NOMO-1 (cell line): ENCODE measurements around the gene TMEM26.
"Not testable (repeated sequence)": the region's sequence is repeated elsewhere in the genome, so short reads cannot be mapped to it uniquely, and the experiment has no call there.

Experiments used
- DNase-seq, 2 experiments: peaks; one replicate each; lab custom pipeline; 2025; ENCODE audit not compliant: unreplicated experiment in 2 of 2; lab: John Stamatoyannopoulos, UW

TMEM26 gene

DNA sequence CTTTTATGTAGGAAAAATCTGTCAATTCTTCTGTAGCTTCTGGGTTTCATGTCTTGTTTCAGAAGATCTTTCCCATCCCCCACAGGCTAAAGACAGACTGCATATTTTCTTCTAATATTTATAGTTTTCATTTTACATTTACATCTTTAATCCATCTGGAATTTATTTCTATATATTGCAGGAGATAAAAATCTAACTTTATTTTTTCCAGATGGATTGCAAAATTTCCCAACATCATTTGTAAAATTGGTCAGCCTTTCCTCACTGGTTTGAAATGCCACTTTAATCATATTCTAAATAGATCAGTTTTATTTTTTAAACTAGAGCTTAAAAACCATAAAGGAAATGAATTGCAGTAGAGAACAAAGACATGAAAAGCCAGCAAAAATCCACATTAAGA lies 46.9 kb downstream of the TMEM26 start:
- DNase-seq = no peak

DNA sequence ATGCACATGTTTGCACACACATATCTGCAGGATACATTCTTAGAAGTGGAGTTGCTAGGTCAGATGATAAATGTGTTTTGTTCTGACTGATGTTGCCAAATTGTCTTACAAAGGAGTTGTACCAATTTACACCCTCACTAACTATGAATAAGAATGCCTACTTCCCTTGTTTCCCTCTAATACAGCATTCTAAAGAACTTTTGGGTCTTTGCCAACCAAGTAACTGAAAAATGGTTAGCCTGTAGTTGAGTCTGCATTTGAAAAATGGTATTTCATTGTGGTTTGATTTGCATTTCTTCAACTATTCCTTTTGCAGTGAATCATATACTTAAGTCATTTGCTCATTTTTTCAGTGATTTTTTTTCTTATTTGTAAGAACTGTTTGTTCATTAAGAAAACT lies 48.4 kb downstream of the TMEM26 start:
- DNase-seq = no peak

DNA sequence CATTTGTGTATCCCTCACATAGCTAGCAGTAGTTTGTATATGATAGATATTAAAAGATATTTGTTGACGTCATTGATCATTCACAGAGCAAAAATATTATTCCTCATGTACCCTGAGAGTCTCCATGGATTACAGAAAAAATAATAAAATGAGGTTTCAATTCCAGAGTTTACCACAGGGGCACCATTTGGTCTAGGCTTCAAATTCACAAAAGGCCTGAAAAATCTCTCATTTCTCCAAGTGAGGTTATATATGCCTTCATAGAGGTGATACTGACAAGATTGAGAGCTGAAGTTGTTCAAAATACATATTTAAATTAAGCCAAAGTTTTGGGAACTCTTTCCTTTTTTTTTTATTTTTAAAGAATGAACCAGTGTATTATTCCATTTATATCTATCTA lies 52.7 kb downstream of the TMEM26 start:
- no peak for DNase-seq

DNA sequence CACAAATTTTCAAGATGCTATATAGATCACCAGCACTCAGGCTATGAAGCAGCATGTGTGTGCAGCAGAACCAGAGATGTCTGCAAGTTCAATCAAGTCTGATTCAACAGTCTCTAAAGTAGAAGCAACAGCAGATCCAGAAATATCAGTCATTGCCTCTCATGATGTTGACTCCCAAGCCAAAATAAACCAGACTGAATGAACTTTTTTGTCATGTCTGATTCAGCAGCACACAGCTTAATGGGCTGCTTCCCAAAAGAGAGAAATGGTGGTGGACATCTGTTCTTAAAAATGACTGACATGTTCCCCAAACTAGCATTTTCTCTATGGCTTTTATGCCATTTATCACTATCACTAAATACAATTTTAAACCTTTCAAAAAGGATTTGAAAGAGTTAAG lies 53.8 kb downstream of the TMEM26 start:
- DNase-seq = no peak

DNA sequence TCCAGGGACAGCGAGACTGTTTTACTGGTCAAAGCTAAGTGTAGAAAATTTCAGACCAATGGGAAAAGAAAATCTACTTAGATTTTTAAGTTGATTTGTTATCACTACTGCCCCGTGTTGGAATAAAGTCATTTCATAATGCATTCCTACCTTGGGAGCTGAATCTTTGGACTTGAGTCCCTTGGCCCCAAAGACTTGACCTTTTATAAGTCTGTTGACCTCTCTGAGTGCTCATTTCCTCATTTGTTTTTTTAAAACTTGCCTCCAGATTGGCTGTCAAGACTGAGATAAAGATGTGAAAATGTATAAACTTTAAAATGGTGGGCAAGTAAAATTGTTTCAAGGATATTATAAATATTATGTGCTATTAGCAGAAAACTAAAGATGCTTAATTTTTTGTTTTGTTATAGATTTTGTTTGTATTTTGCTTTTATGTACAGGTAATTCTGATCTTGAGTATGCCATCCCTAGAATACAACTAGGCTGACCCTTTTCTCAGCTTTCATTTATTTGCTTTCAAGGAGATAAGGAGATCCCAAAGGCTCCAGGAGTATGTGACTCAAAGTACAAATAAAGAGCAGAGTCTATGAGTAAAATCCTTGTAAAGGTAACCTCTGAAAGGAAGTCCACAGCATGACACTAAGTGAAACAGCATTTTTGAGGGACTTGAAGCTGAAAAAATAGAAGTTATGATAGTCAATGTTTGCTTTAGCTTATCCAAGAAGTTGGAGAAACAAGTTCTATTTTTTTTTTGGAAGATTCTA lies 54.6 kb downstream of the TMEM26 start:
- DNase-seq = no peak

DNA sequence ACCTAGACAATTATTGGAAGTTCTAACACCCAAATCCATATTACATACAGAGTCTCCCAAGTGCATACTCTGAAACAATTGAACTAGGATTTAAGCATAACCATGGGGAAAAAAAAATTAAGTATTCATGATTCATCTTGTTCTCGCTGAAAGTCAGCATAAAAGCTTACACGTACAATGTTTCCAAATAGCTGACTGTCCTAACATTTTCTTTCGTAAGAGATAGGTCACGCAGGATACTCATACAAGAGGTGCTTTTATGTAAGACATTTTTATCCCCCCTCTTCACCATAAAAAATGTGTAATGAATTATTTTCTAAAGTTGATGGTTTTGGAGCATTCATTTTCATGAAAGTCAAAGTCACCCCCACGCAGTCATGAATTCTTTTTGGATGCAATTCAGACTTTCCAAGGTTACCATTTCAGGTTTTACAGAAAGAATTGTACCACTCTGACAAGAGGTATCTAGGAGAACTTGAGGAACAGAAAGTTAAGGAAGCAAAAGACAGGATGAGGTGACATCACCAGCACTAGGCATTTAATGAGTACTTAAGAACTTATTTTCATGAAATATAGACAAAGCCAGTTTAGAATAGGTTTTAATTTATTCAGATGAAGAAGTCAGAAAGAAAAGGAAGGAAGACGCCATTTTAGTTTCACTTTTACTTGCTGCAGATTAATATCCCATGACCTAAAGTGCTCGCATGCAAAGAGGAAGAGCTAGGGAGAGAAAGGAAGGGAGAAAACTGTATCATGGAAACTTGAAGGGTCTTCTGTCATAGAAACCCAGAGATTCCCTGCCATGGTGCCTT lies 55.8 kb downstream of the TMEM26 start:
- DNase-seq = peak; percentile 11 to 79

DNA sequence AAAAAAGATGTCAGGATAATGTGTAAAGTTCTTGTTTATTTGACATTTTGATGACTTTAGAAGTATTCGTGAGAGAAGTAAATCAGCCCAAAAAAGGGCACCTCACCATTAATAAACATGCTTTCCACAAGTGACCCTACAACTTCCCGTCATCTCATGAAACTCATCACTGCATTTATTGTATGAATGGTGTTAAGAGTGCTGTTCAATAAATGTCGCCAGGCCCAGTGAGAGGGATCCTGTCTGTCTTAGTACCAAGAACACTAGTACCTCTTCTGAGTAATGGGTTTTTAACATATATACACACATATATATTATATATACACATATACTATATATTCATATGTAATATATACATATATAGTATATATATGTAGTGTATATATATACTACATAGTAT lies 61.9 kb downstream of the TMEM26 start:
- no peak for DNase-seq

DNA sequence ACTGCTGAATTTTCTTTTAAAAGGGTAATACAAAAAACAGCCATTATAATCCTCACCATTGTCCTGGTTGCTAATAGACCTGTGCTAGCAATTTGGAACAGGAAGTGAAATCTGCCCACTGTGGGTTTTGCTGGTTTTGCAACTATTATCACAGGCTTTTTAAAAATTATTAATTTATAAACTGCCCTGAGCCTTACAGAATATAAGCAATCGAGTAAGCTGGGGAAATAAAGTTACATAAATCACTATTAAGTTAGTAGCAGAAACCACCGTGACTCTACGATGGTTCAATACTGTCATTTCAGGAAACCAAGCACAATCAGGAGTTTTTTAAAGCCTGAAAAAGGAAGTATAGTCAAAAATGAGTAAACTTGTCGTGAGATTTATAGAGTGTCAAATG lies 62.3 kb downstream of the TMEM26 start:
- DNase-seq = peak; percentile 21 to 76

DNA sequence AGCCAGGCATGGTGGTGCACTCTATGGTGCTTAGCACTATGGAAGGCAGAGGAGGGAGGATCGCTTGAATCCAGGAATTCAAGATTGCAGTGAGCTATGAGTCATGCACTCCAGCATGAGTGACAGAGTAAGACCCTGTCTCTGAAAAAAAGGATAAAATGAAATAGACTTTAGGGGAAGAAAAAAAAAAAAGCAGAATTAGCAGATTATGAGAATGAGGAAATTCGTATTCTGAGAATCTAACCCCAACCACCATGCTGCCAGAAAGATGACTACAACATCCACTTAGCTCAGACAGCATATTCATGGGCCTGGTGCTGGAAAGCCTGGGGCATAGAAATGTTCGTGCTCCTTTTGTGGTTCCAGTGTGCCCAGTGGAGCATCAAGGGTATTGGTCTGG lies 63.3 kb downstream of the TMEM26 start:
- peak; percentile 40 to 53 for DNase-seq

DNA sequence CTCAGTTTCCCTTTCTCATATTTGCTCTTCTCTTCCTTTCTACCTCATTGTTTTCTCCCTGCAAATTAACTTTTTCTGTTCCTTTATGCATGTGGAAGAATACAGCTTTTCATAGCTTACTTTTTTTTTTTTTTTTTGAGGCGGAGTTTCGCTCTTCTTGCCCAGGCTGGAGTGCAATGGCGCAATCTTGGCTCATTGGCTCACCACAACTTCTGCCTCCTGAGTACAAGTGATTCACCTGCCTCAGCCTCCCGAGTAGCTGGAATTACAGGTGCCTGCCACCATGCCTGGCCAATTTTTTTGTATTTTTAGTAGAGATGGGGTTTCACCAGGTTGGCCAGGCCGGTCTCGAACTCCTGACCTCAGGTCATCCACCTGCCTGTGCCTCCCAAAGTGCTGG lies 64.2 kb downstream of the TMEM26 start:
- peak; percentile 16 to 33 for DNase-seq

DNA sequence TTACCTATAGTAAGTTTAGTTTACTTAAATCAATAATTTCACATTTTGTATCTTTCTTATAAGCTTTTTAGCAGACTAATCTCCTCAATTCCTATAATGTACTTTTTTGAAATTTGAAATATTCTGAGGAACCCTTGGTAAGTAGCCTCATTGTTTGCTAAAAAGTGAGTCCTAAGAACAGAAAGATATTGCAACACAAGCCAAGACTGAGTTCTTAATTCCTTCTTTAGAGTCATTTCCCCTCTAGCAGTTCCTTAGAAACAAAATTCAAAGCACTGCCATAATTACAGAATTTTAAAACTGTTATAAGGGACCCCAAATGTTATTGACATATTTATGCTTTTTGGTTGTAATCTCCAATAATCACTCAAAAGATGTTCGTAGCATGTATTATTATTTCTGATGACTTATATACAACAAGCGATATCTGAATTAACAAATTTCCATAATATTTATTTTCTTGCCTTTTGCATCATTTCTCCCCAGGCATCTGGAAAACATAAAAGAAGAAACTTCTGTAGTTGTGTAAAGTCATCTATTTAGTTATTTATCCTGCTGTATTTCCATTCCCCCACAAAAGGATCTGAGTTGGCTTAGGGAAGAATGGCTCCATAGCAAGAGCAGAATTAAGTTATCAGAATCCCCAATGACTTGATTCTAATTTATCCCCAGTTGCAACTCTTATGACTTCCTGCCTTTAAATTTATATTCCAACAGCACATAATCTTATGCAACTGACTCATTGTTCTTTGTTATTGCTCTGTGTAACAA lies 67.8 kb downstream of the TMEM26 start:
- peak; percentile 20 to 79 for DNase-seq

DNA sequence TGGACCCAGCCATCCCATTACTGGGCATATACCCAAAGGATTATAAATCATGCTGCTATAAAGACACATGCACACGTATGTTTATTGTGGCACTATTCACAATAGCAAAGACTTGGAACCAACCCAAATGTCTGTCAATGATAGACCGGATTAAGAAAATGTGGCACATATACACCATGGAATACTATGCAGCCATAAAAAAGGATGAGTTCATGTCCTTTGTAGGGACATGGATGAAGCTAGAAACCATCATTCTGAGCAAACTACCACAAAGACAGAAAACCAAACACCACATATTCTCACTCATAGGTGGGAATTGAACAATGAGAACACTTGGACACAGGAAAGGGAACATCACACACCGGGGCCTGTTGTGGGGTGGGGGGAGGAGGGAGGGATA lies 72.0 kb downstream of the TMEM26 start:
- not testable (repeated sequence) for DNase-seq

DNA sequence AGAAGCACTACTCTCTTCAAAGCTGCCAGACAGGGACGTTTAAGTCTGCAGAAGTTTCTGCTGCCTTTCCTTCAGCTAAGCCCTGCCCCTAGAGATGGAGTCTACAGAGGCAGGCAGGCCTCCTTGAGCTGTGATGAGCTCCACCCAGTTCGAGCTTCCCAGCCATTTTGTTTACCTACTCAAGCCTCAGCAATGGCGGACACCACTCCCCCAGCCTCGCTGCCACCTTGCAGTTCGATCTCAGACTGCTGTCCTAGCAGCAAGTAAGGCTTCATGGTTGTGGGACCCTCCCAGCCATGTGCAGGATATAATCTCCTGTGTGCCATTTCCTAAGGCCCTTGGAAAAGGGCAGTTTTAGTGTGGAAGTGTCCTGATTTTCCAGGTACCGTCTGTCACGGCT lies 74.3 kb downstream of the TMEM26 start:
- no peak for DNase-seq

DNA sequence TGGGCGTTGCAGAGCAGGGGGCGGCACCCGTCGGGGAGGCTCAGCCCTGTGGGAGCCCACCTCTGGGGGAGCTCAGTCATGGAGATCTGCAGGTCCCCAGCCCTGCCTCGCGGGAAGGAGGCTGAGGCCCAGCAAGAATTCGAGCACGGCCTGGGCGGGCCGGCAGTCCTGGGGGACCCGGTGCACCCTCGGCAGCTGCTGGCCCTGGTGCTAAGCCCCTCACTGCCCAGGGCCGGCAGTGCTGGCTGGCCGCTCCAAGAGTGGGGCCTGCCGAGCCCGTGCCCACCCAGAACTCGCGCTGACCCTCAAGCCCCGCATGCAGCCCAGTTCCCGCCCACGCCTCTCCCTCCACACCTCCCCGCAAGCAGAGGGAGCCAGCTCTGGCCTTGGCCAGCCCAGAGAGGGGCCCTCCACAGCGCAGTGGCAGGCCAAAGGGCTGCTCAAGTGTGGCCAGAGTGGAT lies 76.2 kb downstream of the TMEM26 start:
- DNase-seq = no peak

DNA sequence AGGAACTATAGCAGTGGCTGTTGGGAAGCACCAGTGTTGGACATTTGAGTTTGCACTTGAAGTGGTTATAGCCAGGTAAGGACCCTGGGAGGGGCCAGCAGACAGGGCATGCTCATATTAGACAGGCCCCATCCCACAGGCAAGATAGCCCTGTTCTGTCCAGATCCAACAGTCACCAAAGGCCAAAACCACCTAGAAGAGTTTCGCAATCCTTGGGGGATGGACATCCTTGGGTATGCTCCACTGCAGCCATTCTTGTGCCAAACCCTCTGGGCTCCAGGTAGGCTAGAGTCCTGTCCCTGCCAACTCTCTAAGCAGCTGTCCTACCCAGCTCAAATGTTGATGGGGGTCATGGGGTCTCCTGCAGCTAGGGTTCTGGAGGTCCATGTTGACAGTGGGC lies 76.8 kb downstream of the TMEM26 start:
- DNase-seq = no peak

DNA sequence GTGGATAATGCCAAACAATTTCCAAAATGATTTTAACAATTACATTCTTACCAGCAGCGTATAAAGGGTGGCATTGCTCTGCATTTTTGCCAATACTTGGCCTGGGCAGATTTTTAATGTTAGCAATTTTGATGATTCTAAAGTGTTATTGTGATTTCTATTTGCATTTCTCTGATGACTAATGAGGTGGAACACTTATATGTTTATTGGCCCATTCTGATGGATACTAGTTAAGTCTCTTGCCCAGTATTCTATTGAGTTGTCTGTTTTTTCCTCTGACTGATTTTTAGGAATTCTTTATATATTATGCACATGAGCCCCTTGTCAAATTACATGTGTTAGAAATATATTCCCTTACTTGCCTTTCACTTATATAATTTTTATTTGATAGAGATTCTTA lies 86.8 kb downstream of the TMEM26 start:
- no peak for DNase-seq

DNA sequence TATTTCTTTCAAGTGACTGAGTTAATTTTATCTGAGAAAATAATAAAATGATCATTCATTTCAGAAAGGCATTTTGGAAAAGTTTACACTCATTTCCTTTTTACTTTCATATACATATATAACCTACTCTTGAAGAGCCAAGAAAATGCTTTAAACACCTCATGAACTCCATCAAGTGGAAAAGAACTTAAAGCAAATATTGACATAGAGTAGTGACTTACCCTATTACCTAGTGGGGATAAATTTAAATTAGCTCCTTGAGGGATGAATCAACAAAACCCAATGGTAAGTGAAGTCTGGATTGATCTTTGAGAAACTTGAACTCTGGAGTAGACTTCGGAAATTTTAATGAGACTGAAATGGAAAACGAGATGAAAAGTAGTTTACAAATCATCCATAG lies 88.6 kb downstream of the TMEM26 start:
- DNase-seq = no peak

DNA sequence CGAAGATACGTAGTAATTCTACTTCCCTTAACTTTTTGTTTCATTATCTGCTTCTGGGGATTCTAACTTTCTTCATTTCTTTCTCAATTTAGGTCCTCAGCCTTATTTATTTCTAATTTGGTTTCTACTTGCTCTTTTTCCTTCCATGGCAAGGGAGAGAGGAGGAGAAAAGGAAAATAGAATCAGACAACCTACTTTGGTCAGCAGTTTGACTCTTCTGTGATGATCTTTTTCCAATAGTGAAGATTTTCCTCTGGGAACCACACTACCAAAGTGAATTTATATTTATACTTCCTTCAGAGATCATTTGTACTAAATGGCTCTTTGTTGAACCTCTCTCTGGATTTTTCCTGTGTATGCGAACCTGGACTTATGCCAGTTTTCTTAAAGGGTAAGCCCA lies 90.2 kb downstream of the TMEM26 start:
- DNase-seq = no peak

DNA sequence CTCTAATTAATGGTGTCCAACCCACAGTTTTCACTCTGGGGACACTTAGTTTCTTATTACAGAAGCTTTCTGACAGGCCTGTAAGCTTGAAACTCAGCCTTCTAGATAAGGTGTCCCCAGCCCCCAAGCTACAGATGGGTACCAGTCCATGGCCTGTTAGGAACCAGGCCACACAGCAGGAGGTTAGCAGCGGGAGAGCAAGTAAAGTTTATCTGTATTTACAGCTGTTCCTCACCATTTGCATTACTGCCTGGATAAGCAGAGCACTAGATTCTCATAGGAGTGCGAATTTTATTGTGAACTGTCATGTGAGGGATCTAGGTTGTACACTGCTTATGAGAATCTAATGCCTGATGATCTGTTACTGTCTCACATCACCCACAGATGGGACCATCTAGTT lies 93.7 kb downstream of the TMEM26 start:
- DNase-seq = no peak

DNA sequence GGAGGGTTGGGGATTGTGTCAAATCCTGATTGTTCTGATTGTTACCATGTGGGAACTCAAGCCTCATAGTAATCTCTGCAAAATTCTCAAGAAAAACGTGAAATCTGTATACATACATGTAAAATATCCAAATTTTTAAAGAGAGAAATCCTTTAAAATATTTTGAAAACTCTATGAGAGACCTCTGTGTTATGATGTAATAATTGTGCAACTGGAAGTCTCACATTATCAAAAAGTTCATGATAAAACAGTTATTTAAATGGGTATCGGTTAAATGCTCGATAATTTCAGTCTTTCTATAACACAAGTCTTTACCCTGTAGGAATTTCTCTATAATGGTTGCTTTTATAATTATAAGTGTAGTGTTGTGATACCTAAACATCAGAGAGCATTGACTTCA lies 95.5 kb downstream of the TMEM26 start:
- no peak for DNase-seq
